ENCODE results near the gene NFILZ.

The NFILZ gene

DNA sequence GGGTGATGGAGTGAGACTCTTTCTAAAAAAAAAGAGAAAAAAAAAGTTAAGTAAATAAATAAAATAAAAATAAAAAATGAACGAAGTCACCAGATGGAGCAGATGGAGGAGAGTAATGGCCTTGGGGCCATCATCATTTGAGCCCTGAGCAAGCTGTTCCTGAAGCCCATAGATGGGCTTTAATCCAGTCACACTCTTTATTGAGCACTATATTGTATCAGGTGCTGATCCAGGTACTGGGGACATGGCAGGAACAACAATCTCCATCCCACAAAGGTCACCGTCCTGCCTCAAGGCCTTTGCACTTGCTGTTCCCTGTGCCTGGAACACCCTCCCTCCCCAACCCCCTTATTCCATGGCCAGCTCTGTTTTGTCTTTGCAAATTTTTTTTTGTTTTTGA, 16.0 kb upstream of the NFILZ start:
- TF ChIP-seq, protein P1, sequence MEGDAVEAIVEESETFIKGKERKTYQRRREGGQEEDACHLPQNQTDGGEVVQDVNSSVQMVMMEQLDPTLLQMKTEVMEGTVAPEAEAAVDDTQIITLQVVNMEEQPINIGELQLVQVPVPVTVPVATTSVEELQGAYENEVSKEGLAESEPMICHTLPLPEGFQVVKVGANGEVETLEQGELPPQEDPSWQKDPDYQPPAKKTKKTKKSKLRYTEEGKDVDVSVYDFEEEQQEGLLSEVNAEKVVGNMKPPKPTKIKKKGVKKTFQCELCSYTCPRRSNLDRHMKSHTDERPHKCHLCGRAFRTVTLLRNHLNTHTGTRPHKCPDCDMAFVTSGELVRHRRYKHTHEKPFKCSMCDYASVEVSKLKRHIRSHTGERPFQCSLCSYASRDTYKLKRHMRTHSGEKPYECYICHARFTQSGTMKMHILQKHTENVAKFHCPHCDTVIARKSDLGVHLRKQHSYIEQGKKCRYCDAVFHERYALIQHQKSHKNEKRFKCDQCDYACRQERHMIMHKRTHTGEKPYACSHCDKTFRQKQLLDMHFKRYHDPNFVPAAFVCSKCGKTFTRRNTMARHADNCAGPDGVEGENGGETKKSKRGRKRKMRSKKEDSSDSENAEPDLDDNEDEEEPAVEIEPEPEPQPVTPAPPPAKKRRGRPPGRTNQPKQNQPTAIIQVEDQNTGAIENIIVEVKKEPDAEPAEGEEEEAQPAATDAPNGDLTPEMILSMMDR (IDR thresholded peaks at IDR 0.05), result no peak

DNA sequence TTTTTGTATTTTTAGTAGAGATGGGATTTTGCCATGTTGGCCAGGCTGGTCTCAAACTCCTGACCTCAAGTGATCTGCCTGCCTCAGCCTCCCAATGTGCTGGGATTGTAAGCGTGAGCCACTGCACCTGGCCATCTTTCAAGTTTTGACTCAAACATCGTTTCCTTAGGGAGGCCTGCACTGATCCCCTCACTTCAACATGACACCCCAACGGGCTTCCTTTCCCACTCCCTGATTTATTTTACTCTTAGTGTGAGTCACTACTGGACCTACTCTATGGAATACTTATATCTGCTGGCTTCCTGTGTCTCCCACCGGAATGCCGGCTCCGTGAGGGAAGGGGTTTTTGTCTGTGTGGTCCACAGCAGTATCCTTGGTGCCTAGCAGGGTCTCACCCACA, 15.4 kb upstream of the NFILZ start:
- TF ChIP-seq, protein P1 (IDR thresholded peaks at IDR 0.05), result no peak

DNA sequence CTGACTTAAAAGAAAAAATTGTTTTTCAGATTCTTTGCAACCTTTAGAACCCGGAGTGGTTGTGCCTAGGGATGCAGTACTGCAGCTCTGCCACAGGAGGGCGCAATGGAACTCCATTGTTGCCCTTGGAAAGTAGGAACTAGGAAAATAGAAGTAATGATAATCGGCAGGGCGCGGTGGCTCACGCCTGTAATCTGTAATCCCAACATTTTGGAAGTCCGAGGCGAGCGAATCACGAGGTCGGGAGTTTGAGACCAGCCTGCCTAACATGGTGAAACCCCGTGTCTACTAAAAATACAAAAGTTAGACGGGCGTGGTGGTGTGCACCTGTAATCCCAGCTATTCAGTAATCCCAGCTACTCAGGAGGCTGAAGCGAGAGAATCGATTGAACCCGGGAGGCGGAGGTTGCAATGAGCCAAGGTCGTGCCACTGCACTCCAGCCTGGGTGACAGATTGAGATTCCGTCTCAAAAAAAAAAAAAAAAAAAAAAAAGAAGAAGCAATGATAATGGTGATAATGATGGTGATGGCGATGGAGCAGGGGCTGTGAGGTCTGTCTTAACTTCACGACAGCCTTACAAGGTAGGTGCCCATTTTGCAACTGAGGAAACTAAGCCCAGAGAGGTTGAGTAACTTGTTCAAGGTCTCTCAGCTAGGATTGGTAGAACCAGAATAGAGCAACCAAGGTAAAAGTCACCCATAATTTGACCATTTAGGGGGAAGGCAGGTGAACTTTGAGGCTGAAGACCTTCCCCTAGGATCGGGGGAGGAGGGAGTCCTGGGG, 14.4 kb upstream of the NFILZ start:
- TF ChIP-seq, protein P1 (IDR thresholded peaks at IDR 0.05), result peak; percentile 96

DNA sequence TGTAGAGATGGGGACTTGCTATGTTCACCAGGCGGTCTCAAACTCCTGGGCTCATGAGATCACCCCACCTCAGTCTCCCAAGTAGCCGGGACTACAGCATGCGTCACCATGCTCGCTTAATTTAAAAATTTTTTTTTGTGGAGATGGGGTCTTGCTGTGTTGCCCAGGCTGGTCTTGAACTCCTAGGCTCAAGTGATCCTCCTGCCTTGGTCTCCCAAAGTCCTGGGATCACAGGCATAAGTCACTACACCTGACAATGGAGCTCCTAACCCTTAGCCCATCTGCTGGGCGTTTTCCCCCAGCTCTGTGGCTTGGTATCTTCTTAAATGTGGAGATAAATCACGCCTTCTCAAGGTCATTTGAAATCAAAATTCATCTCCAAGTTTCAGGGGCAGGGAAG, 13.6 kb upstream of the NFILZ start:
- TF ChIP-seq, protein P1 (IDR thresholded peaks at IDR 0.05), result no peak

DNA sequence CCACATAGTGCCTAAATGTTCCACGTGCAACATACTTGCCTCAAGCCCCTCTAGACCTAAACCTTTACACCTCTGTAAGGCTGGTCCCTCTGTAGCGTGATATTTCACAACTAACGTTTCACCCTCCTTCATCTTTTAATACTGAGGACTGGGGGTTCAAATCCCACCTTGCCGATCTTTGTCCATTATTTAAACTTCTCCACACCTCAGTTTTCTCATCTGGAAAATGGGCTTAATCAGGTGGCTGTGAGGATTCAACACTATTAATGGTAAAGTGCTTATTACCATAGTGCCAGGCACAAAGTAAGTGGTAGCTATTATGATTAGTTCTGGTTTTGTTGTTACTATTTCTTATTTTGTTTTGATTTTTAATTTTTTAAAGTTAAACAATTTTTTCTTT, 12.4 kb upstream of the NFILZ start:
- TF ChIP-seq, protein P1 (IDR thresholded peaks at IDR 0.05), result no peak

DNA sequence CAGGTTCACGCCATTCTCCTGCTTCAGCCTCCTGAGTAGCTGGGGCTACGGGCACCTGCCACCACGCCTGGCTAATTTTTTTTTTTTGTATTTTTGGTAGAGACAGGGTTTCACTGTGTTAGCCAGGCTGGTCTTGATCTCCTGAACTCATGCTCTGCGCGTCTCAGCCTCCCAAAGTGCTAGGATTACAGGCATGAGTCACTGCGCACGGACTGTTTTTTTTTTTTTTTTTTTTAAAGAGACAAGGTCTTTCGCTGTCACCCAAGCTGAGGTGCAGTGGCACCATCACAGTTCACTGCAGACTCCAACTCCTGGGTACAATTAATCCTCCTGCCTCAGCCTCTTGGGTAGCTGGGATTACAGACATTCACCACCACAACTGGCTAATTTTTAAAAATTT, 11.7 kb upstream of the NFILZ start:
- TF ChIP-seq, protein P1 (IDR thresholded peaks at IDR 0.05), result no peak

DNA sequence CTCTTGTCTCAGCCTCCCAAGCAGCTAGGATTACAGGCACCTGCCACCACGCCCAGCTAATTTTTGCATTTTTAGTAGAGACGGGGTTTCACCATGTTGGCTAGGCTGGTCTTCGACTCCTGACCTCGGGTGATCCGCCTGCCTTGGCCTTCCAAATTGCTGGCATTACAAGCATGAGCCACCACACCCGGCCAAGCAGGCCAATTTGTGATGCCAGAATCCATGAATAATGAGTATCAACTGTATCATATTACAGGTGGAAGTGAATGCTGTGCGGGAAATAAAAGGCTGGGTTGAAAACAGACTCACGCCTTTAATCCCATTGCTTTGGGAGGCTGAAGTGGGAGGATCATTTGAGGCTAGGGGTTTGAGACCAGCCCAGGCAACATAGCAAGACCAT, 3.6 kb upstream of the NFILZ start:
- TF ChIP-seq, protein P1 (IDR thresholded peaks at IDR 0.05), result no peak

DNA sequence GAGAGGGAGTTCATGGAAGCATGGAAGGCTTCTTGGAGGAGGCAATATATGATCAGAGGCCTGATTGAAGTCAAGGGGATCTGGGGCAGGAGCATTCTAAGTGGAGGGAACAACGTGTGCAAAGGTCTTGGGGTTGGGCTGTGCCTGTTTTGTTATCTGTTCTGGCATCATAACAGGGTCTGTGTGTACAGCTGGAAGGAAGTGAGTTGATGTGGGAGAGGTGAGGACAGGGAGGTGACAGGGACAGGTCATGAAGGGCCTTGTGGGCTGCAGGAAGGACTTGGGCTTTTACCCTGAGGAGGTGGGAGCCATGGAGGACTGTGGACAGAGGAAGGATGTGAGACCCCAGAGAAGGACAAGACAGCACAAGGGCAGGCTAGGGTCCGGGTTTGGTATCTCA, 1.2 kb upstream of the NFILZ start:
- TF ChIP-seq, protein P1 (IDR thresholded peaks at IDR 0.05), result no peak

All from LNCAP (cell line).